ENCODE measurements around the gene C15orf39.
"Not testable (repeated sequence)": the region's sequence is repeated elsewhere in the genome, so short reads cannot be mapped to it uniquely, and the experiment has no call there.

The C15orf39 gene

GRCh38 chr15:75225951-75226732 lies 24.5 kb downstream of the C15orf39 start:
- no peaks in the 10 kb centered on the region for H3K9me3 ChIP-seq (ENCODE audit: low read depth, low read length)
- H3K36me3 ChIP-seq (ENCODE audit: insufficient read depth, low read length) = no peaks in the 10 kb centered on the region
- TF ChIP-seq FOXP2 (optimal IDR thresholded peaks at IDR 0.05; ENCODE audit: control extremely low read depth, extremely low read length, insufficient read depth) (no peak), POLR2AphosphoS5 (IDR thresholded peaks at IDR 0.05; ENCODE audit: borderline replicate concordance, low read depth, low read length) (no peak), EZH2 (IDR thresholded peaks at IDR 0.05) (no peak)
- no peak overlapping the region for H3K9ac ChIP-seq (ENCODE audit: insufficient read length)
- H3K27ac ChIP-seq = no peak overlapping the region
- H3K4me3 ChIP-seq = no peak overlapping the region
- no peak for DNase-seq (ENCODE audit: low read depth, low spot score)

GRCh38 chr15:75227112-75227511 lies 25.4 kb downstream of the C15orf39 start:
- DNase-seq (ENCODE audit: low read depth, low spot score); H3K9ac ChIP-seq (ENCODE audit: insufficient read length); H3K27ac ChIP-seq; H3K4me3 ChIP-seq; H3K9me3 ChIP-seq (ENCODE audit: low read depth, low read length); H3K36me3 ChIP-seq (ENCODE audit: insufficient read depth, low read length): not testable (repeated sequence)

- TF ChIP-seq EZH2 (IDR thresholded peaks at IDR 0.05) (no peak), POLR2AphosphoS5 (IDR thresholded peaks at IDR 0.05; ENCODE audit: borderline replicate concordance, low read depth, low read length) (no peak), FOXP2 (optimal IDR thresholded peaks at IDR 0.05; ENCODE audit: control extremely low read depth, extremely low read length, insufficient read depth) (no peak)
- H3K9ac ChIP-seq (ENCODE audit: insufficient read length) = no peak overlapping the region
- no peak overlapping the region for H3K4me3 ChIP-seq
- H3K27ac ChIP-seq = no peak overlapping the region
- no peaks in the 10 kb centered on the region for H3K36me3 ChIP-seq (ENCODE audit: insufficient read depth, low read length)
- DNase-seq (ENCODE audit: low read depth, low spot score) = no peak
- no peaks in the 10 kb centered on the region for H3K9me3 ChIP-seq (ENCODE audit: low read depth, low read length)
These were observed 26.1 kb downstream of the C15orf39 start for GRCh38 chr15:75227663-75228280.

- Histone ChIP-seq H3K4me3 (no peak overlapping the region), H3K36me3 (ENCODE audit: insufficient read depth, low read length) (no peaks in the 10 kb centered on the region), H3K9me3 (ENCODE audit: low read depth, low read length) (no peaks in the 10 kb centered on the region), H3K27ac (no peak overlapping the region), H3K9ac (ENCODE audit: insufficient read length) (no peak overlapping the region)
- no peak for DNase-seq (ENCODE audit: low read depth, low spot score)
- TF ChIP-seq EZH2 (IDR thresholded peaks at IDR 0.05) = no peak
These were observed 27.1 kb downstream of the C15orf39 start for GRCh38 chr15:75228787-75229186.

GRCh38 chr15:75229191-75230015 lies 27.7 kb downstream of the C15orf39 start:
- no peak overlapping the region for H3K27ac ChIP-seq
- no peak for DNase-seq (ENCODE audit: low read depth, low spot score)

GRCh38 chr15:75230016-75230343 lies 28.3 kb downstream of the C15orf39 start:
- TF ChIP-seq POLR2AphosphoS5 (IDR thresholded peaks at IDR 0.05; ENCODE audit: borderline replicate concordance, low read depth, low read length) (no peak), EZH2 (IDR thresholded peaks at IDR 0.05) (no peak)
- H3K4me3 ChIP-seq = no peak overlapping the region
- no peak for DNase-seq (ENCODE audit: low read depth, low spot score)
- H3K27ac ChIP-seq = no peak overlapping the region
- no peak overlapping the region for H3K9ac ChIP-seq (ENCODE audit: insufficient read length)
- no peaks in the 10 kb centered on the region for H3K36me3 ChIP-seq (ENCODE audit: insufficient read depth, low read length)
- no peaks in the 10 kb centered on the region for H3K9me3 ChIP-seq (ENCODE audit: low read depth, low read length)

More at GRCh38 chr15:75229191-75230015, 27.7 kb downstream of the C15orf39 start:
- Histone ChIP-seq H3K36me3 (ENCODE audit: insufficient read depth, low read length) (no peaks in the 10 kb centered on the region), H3K9ac (ENCODE audit: insufficient read length) (no peak overlapping the region), H3K9me3 (ENCODE audit: low read depth, low read length) (no peaks in the 10 kb centered on the region), H3K4me3 (no peak overlapping the region)
- no peak for TF ChIP-seq EZH2 (IDR thresholded peaks at IDR 0.05)
- TF ChIP-seq POLR2AphosphoS5 (IDR thresholded peaks at IDR 0.05; ENCODE audit: borderline replicate concordance, low read depth, low read length) = no peak
- TF ChIP-seq FOXP2 (optimal IDR thresholded peaks at IDR 0.05; ENCODE audit: control extremely low read depth, extremely low read length, insufficient read depth) = no peak

- no peak for TF ChIP-seq EZH2 (IDR thresholded peaks at IDR 0.05)
- no peak for TF ChIP-seq POLR2AphosphoS5 (IDR thresholded peaks at IDR 0.05; ENCODE audit: borderline replicate concordance, low read depth, low read length)
- TF ChIP-seq FOXP2 (optimal IDR thresholded peaks at IDR 0.05; ENCODE audit: control extremely low read depth, extremely low read length, insufficient read depth) = no peak
- H3K36me3 ChIP-seq (ENCODE audit: insufficient read depth, low read length) = no peaks in the 10 kb centered on the region
- no peak overlapping the region for H3K9ac ChIP-seq (ENCODE audit: insufficient read length)
- H3K9me3 ChIP-seq (ENCODE audit: low read depth, low read length) = no peaks in the 10 kb centered on the region
- H3K4me3 ChIP-seq = no peak overlapping the region
- no peak for DNase-seq (ENCODE audit: low read depth, low spot score)
- H3K27ac ChIP-seq = no peak overlapping the region
These were observed 29.1 kb downstream of the C15orf39 start for GRCh38 chr15:75230551-75231371.

- no peak for DNase-seq (ENCODE audit: low read depth, low spot score)
- no peaks in the 10 kb centered on the region for H3K9me3 ChIP-seq (ENCODE audit: low read depth, low read length)
- H3K9ac ChIP-seq (ENCODE audit: insufficient read length) = no peak overlapping the region
- no peak overlapping the region for H3K27ac ChIP-seq
- no peak overlapping the region for H3K4me3 ChIP-seq
- H3K36me3 ChIP-seq (ENCODE audit: insufficient read depth, low read length) = no peaks in the 10 kb centered on the region
- TF ChIP-seq FOXP2 (optimal IDR thresholded peaks at IDR 0.05; ENCODE audit: control extremely low read depth, extremely low read length, insufficient read depth) = no peak
- no peak for TF ChIP-seq EZH2 (IDR thresholded peaks at IDR 0.05)
- no peak for TF ChIP-seq POLR2AphosphoS5 (IDR thresholded peaks at IDR 0.05; ENCODE audit: borderline replicate concordance, low read depth, low read length)
These were observed 30.2 kb downstream of the C15orf39 start for GRCh38 chr15:75231836-75232235.

All from SK-N-MC (cell line).